ENCODE data around the gene MPPED1.

MPPED1 gene

GRCh38 chr22:43412808-43413795 lies 1.3 kb downstream of the MPPED1 start:
- no peak for FAIRE-seq

GRCh38 chr22:43413826-43414225 lies 2.0 kb downstream of the MPPED1 start:
- FAIRE-seq = no peak

GRCh38 chr22:43415681-43416080 lies 3.9 kb downstream of the MPPED1 start:
- FAIRE-seq = no peak

GRCh38 chr22:43417555-43417954 lies 5.7 kb downstream of the MPPED1 start:
- FAIRE-seq = no peak

- no peak for FAIRE-seq
Observed at GRCh38 chr22:43418079-43418825, 6.4 kb downstream of the MPPED1 start.

GRCh38 chr22:43419371-43420080 lies 7.7 kb downstream of the MPPED1 start:
- no peak for FAIRE-seq

GRCh38 chr22:43421046-43421665 lies 9.3 kb downstream of the MPPED1 start:
- no peak for FAIRE-seq

- no peak for FAIRE-seq
Observed at GRCh38 chr22:43421914-43422615, 10.3 kb downstream of the MPPED1 start.

- FAIRE-seq = no peak
Observed at GRCh38 chr22:43423046-43423445, 11.2 kb downstream of the MPPED1 start.

- no peak for FAIRE-seq
Observed at GRCh38 chr22:43424201-43424600, 12.4 kb downstream of the MPPED1 start.

- FAIRE-seq = no peak
Observed at GRCh38 chr22:43424666-43425630, 13.1 kb downstream of the MPPED1 start.

- FAIRE-seq = no peak
Observed at GRCh38 chr22:43425976-43426785, 14.4 kb downstream of the MPPED1 start.

GRCh38 chr22:43426816-43427215 lies 15.0 kb downstream of the MPPED1 start:
- no peak for FAIRE-seq

GRCh38 chr22:43427296-43428004 lies 15.6 kb downstream of the MPPED1 start:
- no peak for FAIRE-seq

- no peak for FAIRE-seq
Observed at GRCh38 chr22:43428005-43428485, 16.2 kb downstream of the MPPED1 start.

- FAIRE-seq = no peak
Observed at GRCh38 chr22:43428521-43428920, 16.7 kb downstream of the MPPED1 start.

- FAIRE-seq = no peak
Observed at GRCh38 chr22:43429426-43429825, 17.6 kb downstream of the MPPED1 start.

GRCh38 chr22:43431808-43432554 lies 20.2 kb downstream of the MPPED1 start:
- FAIRE-seq = no peak
